Measurements from ENCODE around the gene ANKRD36C. TPM values are rescaled to one million over a fixed set of nuclear protein-coding genes. Genes with fewer than 3 reads are reported as not detected.
"Not testable (repeated sequence)": the region's sequence is repeated elsewhere in the genome, so short reads cannot be mapped to it uniquely, and the experiment has no call there.

ANKRD36C gene
- total RNA-seq (ENCODE audit: low replicate concordance) = 69.1 and 94.5 TPM in 2 replicates

DNA sequence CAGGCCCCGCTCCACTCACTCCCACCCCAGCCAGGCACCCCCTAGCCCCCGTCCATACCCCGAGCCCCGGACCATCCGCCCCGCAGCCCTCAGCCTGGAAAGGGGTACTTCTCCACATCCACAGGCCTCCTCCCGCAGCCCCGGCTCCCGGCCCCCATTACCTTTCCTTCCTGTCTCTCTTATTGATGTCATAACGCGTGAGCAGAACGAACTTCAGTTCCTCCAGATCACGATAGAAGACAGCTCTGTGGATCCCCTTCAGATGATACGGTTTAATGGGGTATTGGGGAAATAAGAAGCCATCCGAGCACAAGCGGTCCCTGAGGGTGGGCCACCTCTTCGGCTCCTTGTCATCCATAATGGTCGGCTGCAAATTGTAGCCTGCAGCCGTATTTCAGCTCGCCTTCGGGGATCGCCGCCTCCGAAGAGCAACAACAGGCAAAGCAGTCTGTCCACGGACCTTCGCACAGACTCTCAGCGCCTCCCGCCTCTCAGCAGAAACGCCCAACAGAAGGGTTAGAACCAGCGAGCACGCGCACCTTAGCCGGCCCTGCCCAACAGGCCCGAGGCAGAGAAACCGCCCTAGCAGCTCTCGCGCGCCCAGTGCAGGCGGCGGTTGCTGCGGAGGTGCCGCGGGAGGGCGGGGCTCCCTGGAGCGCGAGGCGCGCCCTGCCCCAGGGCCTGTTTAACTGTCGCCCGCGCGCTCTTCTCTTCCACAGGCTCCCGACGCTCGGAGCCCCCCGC lies at the start of gene ANKRD36C:
Gene ANKRD36C, minus strand, starts transcription at position 474 of the 744 bp plus-strand sequence. Its CDS starts 116 bp downstream, at position 358.
- DNase-seq (ENCODE audit: low read depth) = peak; percentile 26
- peak within 1 kb of the TSS; percentile 85 for H3K4me3 ChIP-seq (ENCODE audit: low read depth, low read length)

DNA sequence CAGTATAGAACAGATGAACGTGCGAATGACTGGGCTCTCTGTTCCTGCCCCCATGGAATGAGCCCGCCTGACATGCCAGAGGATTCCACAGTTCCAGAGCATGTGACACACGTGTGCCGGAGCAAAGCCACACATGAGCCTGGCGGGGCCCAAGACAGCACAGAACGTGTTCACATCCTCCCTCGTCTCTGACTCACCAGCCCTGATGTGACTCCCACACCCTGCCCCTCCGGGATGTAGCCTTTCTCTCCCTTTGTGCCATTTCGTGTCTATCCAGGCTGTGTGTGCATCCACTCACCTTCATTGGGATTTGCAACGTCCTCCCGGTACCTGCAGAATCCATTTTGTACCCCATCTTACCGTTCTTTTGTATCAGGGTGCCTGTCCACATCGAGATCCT lies 43.9 kb upstream of the ANKRD36C start:
- not testable (repeated sequence) for DNase-seq (ENCODE audit: low read depth); H3K4me3 ChIP-seq (ENCODE audit: low read depth, low read length)

DNA sequence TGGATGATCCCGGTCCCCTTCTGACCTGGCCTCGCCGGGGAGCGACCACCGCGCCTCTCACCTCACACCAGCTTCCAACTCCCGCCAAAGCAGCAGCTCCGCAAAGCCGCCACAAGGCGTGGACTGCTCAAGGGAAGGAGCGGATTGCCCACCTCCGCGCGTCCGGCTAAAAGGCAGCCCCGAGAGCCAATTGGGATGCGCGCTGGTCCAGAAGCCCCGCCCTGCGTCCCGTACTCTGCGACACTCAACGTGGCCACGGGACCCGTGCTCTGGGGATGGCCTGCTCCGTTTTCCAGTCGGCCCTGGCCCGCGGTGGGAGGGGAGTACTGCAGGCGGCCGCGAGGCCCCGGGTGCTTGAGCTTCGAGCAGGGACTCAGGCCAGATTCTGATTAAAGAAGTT lies 43.2 kb upstream of the ANKRD36C start, which contains the start of gene GPAT2:
Gene GPAT2, minus strand, starts transcription at position 125 of the 400 bp plus-strand sequence. CDS start 2,557 bp downstream, outside the sequence.
- not testable (repeated sequence) for H3K4me3 ChIP-seq (ENCODE audit: low read depth, low read length); DNase-seq (ENCODE audit: low read depth)

DNA sequence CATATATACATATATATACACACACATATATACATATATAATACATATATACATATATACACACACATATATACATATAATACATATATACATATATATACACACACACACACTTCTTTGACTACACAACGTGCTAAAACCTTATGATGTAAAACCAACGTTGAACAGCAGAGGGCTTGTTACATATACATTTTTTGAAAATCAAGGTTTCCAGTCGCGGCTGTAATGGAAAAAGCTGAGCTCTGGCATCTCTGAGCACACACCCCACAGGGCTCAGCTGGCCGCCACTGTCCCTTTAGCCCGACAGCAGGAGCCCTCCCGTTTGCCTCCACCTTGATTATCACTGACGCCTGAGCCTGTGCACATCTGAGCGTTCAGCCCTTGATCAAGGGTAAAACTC lies 42.4 kb upstream of the ANKRD36C start:
- not testable (repeated sequence) for DNase-seq (ENCODE audit: low read depth); H3K4me3 ChIP-seq (ENCODE audit: low read depth, low read length)

DNA sequence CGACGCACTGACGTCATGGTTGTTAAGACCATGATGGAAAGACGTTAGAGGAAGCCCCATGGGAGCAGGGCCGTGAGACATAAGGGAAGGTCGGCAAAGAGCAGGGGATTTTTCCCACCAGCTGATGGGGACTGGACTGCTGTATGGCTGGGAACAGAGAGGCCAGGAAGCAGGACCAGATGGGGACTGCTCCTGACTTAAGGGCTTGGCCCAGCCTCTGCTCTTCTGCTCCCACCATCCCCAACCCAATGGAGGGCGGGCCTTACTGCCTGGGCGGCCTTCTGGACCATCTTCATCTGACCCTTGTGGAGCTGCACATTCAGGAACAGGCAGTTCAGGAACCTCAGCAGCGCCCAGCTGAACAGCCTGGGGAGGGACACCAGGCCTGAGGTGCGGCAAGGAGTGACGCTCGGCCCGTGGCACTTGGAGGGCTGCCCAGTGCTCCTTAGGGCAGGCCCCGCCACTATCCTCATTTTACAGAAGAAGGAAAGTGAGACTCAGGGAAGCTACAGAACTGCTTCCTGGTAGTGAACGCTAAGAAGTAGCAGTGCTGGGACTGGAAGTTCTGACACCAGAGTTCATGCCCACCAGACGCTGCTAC lies 36.2 kb upstream of the ANKRD36C start:
- not testable (repeated sequence) for DNase-seq (ENCODE audit: low read depth); H3K4me3 ChIP-seq (ENCODE audit: low read depth, low read length)

DNA sequence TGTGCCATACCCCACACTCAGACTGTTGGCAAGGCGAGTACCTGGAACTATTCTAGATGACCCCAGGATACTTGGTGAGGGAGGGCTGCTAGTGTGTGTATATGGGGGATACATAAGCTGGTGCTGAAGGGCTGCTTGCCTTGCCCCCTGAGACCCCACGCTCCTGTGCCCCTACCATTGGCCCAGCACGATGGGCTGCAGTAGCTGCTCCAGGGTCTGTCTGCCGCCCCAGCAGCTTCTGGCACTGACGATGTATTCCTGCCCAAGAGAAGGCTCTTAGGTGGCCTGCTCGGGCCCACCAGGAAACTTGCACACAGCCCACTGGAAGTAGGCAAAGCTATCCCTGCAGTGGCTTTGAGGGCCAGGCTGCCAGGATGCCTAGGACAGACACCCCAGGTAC lies 34.1 kb upstream of the ANKRD36C start:
- DNase-seq (ENCODE audit: low read depth); H3K4me3 ChIP-seq (ENCODE audit: low read depth, low read length): not testable (repeated sequence)

DNA sequence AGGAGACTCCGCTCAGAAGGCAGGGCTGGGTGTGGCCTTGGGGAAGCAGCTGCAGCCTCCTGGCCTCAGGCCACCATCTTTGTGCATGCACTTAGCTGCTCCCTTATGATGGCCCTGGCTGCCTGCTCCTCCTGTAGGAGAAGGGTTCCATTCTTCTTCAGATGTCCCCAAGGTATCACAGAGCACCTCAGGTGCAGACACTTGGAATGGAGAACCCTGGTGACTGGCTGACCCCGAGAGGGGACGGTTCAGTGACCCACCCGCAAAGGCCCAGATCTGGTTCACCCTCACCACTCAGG lies 33.5 kb upstream of the ANKRD36C start:
- TF ChIP-seq, protein P1, sequence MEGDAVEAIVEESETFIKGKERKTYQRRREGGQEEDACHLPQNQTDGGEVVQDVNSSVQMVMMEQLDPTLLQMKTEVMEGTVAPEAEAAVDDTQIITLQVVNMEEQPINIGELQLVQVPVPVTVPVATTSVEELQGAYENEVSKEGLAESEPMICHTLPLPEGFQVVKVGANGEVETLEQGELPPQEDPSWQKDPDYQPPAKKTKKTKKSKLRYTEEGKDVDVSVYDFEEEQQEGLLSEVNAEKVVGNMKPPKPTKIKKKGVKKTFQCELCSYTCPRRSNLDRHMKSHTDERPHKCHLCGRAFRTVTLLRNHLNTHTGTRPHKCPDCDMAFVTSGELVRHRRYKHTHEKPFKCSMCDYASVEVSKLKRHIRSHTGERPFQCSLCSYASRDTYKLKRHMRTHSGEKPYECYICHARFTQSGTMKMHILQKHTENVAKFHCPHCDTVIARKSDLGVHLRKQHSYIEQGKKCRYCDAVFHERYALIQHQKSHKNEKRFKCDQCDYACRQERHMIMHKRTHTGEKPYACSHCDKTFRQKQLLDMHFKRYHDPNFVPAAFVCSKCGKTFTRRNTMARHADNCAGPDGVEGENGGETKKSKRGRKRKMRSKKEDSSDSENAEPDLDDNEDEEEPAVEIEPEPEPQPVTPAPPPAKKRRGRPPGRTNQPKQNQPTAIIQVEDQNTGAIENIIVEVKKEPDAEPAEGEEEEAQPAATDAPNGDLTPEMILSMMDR (IDR thresholded peaks at IDR 0.05; ENCODE audit: insufficient read depth, low read length) = no peak
- no peak overlapping the region for H3K4me3 ChIP-seq (ENCODE audit: low read depth, low read length)
- peak; percentile 12 for DNase-seq (ENCODE audit: low read depth)

DNA sequence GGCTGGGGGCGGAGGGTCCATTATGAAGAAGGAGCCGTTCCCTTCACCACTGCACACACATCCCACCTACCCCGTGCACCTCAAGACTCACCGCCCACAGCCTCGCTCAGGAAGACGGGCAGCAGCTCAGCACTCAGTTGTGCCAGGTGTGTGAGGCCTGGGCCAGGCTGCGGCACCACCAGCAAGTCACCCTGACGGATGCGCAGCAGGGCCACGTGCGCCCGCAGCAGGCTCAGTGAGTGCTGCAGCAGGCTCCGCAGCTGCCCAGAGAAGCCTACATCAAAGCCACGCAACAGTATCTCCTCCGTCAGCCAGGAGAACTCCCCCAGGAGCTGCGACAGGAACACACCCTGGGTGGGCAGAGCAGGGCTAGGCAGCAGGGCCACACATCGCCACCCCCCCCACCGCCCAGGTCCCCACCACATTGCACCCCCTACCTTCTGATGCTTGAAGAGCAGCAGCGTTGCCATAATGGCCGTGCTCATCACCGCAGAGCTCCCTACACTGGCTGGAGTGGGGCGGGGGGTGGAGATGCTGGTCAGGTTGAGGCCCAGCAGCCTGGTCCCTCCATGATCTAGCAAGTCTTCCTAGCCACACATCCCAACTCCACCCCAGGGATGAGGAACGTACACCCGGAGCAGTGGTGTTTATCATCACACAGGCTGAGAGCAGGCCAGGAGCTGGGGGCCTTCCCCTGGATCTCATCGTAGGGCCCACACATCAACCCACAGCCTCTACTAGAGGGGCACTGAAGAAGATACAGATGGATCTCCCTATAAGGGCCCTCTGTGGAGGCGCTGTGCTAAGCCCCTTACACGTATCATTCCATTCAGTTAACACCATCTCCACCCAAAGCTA lies 32.9 kb upstream of the ANKRD36C start:
- TF ChIP-seq, protein P1 (IDR thresholded peaks at IDR 0.05; ENCODE audit: insufficient read depth, low read length) = no peak
- no peak for DNase-seq (ENCODE audit: low read depth)
- H3K4me3 ChIP-seq (ENCODE audit: low read depth, low read length) = no peak overlapping the region

DNA sequence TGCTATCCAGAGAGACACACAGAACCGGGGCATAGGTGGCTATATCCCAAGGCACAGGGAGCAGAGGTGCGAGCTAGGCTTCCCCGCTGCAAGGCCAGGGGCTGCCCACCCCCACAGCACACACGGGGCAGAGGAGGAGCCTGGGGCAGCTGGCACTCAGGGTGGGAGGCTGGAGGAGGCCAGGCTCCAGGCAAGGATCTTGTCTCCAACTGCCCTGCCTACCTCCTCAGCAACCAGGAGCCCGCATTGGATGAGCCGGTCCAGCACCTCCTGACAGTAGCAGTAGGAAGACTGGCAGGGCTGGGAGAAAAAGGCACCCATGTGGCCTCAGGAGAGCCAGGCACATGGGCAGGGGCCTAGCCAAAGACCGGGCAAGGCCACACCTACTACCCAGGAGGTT lies 32.1 kb upstream of the ANKRD36C start:
- not testable (repeated sequence) for DNase-seq (ENCODE audit: low read depth); H3K4me3 ChIP-seq (ENCODE audit: low read depth, low read length)

DNA sequence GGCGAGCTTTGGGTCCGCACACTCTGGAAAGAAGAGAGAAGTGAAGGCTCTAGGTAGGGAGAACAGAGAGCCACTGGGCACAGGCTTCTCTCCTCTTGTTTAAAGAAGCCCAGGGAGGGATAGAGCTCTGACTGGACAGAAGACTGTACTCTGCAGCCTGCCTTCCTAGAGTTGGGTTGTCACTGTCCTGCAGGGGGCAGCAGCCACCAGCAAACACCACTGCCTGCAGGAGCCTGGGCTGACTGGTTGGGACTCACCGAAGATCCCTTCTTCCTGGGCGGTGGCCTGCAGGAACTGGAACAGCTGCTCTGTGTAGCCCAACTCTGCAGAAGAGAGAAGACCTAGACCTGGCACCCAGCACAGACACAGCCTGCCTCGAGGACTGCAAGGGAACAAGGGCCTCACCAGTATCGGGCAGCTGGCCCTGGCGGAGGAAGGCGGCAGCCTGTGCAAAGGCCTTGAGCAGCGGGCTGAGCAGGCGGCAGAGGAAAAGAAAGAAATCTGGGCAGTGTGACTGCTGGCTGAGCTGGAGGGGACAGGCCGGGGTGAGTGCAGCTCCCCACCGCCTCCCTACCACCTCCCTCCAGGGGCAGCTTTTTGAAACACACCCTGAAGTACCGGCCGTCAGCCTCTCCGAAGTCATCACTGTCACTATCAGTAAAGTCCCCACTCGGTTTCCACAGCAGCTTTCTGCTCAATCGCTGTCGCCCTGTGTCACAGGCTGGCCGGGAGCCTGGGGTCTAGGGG lies 31.2 kb upstream of the ANKRD36C start:
- peak; percentile 78 for DNase-seq (ENCODE audit: low read depth)
- not testable (repeated sequence) for H3K4me3 ChIP-seq (ENCODE audit: low read depth, low read length)
- TF ChIP-seq, protein P1 (IDR thresholded peaks at IDR 0.05; ENCODE audit: insufficient read depth, low read length) = peak; percentile 82

DNA sequence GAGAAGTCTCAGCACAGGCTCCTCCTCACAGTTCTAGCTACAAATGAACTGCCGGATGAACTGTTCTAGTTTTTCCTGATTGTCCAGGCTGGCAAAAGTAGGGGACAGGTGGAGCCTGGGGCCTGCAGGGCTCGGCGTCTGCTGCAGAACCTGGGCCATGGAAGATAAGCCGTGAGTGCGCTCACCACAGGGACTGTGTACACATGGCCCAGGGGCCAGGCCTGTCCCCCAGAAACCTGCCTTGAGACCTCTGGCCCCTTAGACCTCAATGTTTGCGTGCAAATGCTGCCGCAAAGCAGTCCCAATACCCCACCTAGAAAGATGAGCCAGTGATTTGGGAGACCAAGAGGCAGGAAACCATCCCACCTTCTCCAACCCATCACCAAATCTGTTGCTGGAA lies 30.5 kb upstream of the ANKRD36C start:
- H3K4me3 ChIP-seq (ENCODE audit: low read depth, low read length); DNase-seq (ENCODE audit: low read depth): not testable (repeated sequence)

DNA sequence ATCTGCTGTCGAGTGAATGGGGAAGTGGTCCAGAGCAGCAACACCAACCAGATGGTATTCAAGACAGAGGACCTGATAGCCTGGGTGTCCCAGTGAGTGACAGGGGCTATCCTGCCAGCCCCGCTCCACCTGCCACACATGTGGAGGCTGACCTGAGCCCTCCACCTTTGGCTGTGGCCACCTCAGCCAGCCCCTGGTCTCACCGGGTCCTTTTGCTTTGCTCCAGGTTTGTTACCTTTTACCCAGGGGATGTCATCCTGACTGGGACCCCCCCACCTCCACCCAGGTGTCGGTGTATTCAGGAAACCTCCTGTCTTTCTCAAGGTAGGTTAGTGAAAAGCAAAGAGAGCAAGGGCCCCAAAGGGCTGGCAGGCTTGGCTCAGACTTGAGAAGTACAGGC lies 29.5 kb upstream of the ANKRD36C start:
- H3K4me3 ChIP-seq (ENCODE audit: low read depth, low read length); DNase-seq (ENCODE audit: low read depth): not testable (repeated sequence)

DNA sequence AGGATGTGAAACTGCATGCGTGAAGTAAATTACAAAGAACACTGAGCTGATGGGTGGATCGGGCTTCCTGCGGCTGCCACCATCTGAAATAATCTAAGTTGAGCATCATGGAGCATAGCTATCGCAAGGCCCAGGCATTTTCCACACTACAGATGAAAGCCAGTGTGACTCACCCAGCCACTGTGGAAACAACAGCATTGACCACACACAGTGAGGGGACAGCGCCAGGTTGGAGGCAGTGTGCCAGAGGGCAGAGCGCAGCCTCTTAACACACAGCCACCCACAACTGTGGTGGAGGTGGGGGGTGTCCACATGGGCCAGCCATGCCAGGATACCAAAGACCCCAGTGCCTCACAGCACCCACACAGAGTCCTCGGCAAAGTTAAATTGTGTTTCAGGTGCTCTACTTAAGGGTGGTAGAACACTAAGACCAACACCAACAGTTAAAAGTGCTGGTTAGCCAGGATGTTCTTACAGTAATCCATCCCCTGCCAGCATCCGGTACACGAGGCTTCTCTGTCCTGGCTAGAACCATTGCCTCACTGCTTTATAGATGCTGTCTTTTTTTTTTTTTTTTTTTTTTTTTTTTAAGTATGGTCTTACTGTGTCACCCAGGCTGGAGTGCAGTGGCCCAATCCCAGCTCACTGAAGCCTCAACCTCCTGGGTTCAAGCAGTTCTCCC lies 28.4 kb upstream of the ANKRD36C start:
- DNase-seq (ENCODE audit: low read depth); H3K4me3 ChIP-seq (ENCODE audit: low read depth, low read length): not testable (repeated sequence)

DNA sequence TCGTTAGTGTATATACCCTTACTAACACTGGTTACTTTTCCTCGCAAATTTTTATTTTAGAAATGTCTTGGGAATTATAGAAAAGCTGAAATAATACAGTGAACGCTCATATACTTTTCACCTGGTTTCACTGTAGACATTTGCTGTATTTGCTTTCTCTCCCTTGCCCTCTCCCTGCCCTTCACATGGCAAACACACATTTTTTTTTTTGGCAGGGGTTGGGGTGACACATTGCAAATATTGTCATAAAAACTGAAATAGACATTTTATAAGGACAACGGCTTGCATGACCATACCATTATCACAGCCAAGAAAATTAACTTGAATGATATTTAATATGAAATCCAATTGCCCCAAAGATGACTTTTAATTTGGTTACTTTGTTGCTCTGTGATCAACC lies 24.7 kb upstream of the ANKRD36C start:
- H3K4me3 ChIP-seq (ENCODE audit: low read depth, low read length); DNase-seq (ENCODE audit: low read depth): not testable (repeated sequence)

Measured in fibroblast of the aortic adventitia (primary cell).